Tibial nerve (tissue), 4 donors: Measurements from ENCODE around the gene RPS24. TPM values are rescaled to one million over a fixed set of nuclear protein-coding genes. Genes with fewer than 3 reads are reported as not detected.
"Not testable (repeated sequence)": the region's sequence is repeated elsewhere in the genome, so short reads cannot be mapped to it uniquely, and the experiment has no call there.

Experiments
- DNase-seq, 2 donors: peaks; one replicate each; pipeline ENCODE4 v3.0.0-alpha.2; 2019; ENCODE audit warnings: low spot score in 2 of 2
- H3K27ac ChIP-seq, 4 donors: fragments of 200-600 bp; sonication (generic) in 3 of 4; one replicate each; pipeline ENCODE4 v1.5.1; 2017 to 2019; ENCODE audit warnings: mild to moderate bottlenecking in 1 of 4
- H3K27me3 ChIP-seq, 2 donors: fragments of 200-600 bp; sonication (generic) in 1 of 2; one replicate each; pipeline versions ENCODE4 v1.5.1 to v1.6.0; 2017 to 2019
- H3K36me3 ChIP-seq, 3 donors: fragments of 200-600 bp; sonication (generic); one replicate each; pipeline ENCODE4 v1.5.1; 2018 to 2019
- H3K4me1 ChIP-seq, 4 donors: fragments of 200-600 bp; sonication (generic) in 3 of 4; one replicate each; pipeline ENCODE4 v1.5.1; 2017 to 2019
- H3K4me3 ChIP-seq, 4 donors: fragments of 200-600 bp; sonication (generic) in 3 of 4; one replicate each; pipeline ENCODE4 v1.5.1; 2017 to 2019; ENCODE audit warnings: mild to moderate bottlenecking in 1 of 4, moderate library complexity in 1 of 4
- H3K9me3 ChIP-seq, 4 donors: fragments of 200-600 bp; sonication (generic) in 3 of 4; one replicate each; pipeline ENCODE4 v1.5.1; 2017 to 2019
- EP300 ChIP-seq, 2 donors: sonication (generic); formaldehyde crosslinking; IDR thresholded peaks; one replicate each; pipeline ENCODE4 v1.6.1; 2017; ENCODE audit warnings: antibody characterized with exemption in 2 of 2, mild to moderate bottlenecking in 1 of 2
- POLR2A ChIP-seq, 2 donors: fragments of 450-650 bp; IDR thresholded peaks; one replicate each; pipeline ENCODE4 v1.6.1; 2017; ENCODE audit warnings: antibody characterized with exemption in 2 of 2, mild to moderate bottlenecking in 2 of 2, moderate library complexity in 2 of 2
- WGBS, 2 donors: methylation state at CpG; one replicate each; pipeline ENCODE4 v1.1.5; 2018; 5-methylcytosine and 5-hydroxymethylcytosine counted together
- total RNA-seq, 4 donors: library from RNA; depleted of rRNA; stranded (reverse); fragments of >200 nt; gene quantifications; one replicate each; pipeline ENCODE4 v1.1.0, GENCODE V29; 2016
- TF ChIP-seq, protein P1 (sequence below), 5 experiments: fragments of 200-600 bp in 3 of 5; fragments of 450-650 bp in 2 of 5; sonication (generic) in 3 of 5; IDR thresholded peaks; one replicate each; pipeline ENCODE4 v1.5.1; 2016 to 2019; ENCODE audit warnings: antibody characterized with exemption in 5 of 5, mild to moderate bottlenecking in 3 of 5, moderate library complexity in 2 of 5

The RPS24 gene
- total RNA-seq, 4 donors from 2014 or later, result 1,426 to 2,100 (median 1,895) TPM

DNA sequence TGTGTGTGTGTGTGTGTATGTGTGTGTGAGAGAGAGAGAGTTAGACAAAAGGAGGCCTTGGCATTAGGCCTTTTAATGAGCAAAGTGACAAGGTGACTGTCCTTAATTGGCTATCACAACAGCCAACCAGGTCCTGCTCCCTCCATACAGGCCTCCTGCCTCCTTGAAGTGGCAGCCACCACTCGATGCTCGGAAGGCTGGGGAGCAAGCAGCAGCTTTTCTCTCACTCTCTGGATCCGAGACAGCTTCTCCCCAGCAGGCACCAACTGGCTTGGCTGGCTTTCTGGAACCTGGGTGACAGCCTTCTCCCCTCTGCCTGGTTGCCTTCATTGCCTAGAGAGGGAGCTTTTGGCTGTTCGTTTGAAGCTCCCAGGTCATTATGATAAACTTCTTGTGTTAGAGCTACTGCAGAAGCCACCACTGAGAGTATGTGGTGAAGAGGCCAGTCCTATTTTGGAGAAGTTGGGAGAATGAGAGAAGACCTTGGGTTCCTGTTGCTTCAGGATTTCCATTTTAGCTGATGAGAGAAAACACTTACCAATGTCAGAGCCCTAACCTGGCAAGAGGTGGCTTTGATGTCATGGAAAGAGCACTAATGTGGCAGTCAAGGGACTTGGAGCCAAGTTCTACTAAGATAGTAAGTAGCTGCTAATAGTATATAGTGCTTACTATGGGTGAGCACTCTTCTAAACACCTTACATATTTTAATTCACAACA, 37.6 kb downstream of the RPS24 start:
- WGBS, 2 donors, result 67 to 71% methylated on average over 3 to 4 of the region's 4 CpGs
- no peak for DNase-seq
- Histone ChIP-seq H3K27me3 (no peaks in the 10 kb centered on the region), H3K4me1 (no peaks in the 10 kb centered on the region), H3K9me3 (peaks cover 0 to 4% (median 0%) of the 10 kb centered on the region in 4 donors), H3K36me3 (no peaks in the 10 kb centered on the region), H3K4me3 (no peak overlapping the region), H3K27ac (no peak overlapping the region)
- no peak for TF ChIP-seq EP300 (IDR thresholded peaks at IDR 0.05)

DNA sequence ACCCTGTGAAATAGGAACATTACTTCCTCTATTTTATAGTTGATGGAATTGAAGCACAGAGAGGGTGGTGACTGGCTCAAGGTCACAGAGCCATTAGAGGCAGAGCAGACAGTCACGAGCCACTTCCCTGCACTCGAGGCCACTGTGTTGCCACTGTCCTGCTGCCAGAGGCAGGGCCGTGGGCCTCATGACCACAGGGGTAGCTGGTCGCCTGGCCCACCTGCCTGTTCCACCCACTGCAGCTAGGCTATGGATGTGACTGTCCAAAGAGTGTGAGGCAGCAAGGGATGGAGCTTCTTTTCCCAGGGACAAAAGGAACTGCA, 38.2 kb downstream of the RPS24 start:
- Histone ChIP-seq H3K4me1 (no peaks in the 10 kb centered on the region), H3K36me3 (no peaks in the 10 kb centered on the region), H3K27ac (no peak overlapping the region), H3K9me3 (peaks cover 0 to 4% (median 0%) of the 10 kb centered on the region in 4 donors), H3K27me3 (no peaks in the 10 kb centered on the region), H3K4me3 (no peak overlapping the region)
- TF ChIP-seq EP300 (IDR thresholded peaks at IDR 0.05) (no peak), POLR2A (IDR thresholded peaks at IDR 0.05) (no peak)
- TF ChIP-seq, protein P1, sequence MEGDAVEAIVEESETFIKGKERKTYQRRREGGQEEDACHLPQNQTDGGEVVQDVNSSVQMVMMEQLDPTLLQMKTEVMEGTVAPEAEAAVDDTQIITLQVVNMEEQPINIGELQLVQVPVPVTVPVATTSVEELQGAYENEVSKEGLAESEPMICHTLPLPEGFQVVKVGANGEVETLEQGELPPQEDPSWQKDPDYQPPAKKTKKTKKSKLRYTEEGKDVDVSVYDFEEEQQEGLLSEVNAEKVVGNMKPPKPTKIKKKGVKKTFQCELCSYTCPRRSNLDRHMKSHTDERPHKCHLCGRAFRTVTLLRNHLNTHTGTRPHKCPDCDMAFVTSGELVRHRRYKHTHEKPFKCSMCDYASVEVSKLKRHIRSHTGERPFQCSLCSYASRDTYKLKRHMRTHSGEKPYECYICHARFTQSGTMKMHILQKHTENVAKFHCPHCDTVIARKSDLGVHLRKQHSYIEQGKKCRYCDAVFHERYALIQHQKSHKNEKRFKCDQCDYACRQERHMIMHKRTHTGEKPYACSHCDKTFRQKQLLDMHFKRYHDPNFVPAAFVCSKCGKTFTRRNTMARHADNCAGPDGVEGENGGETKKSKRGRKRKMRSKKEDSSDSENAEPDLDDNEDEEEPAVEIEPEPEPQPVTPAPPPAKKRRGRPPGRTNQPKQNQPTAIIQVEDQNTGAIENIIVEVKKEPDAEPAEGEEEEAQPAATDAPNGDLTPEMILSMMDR (IDR thresholded peaks at IDR 0.05), result no peak
- WGBS, 2 donors, result 93% methylated on average over 4 of the region's 4 CpGs
- no peak for DNase-seq

DNA sequence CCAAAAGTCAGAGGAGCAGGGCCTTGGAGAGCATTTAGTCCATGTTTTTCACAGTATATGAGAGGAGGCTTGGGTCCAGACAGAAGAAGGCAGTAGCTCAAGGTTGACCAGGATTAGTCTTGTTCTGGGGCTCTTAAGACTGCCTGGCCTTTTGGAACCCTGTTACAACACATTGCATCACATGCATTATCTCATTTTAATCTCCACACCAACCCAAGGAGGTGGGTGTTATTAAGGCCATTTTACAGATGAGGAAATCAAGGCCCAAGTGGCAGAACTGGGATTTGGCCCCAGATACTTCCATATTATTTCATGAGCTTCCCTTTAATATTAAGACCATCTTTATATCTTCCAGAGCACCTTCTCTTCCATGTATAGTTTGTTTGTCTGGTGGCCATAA, 38.8 kb downstream of the RPS24 start:
- H3K4me3 ChIP-seq, result no peak overlapping the region
- no peaks in the 10 kb centered on the region for H3K4me1 ChIP-seq
- H3K27me3 ChIP-seq, result no peaks in the 10 kb centered on the region
- no peaks in the 10 kb centered on the region for H3K36me3 ChIP-seq
- TF ChIP-seq EP300 (IDR thresholded peaks at IDR 0.05) (no peak), POLR2A (IDR thresholded peaks at IDR 0.05) (no peak)
- TF ChIP-seq, protein P1 (IDR thresholded peaks at IDR 0.05), result no peak
- peaks cover 0 to 4% (median 0%) of the 10 kb centered on the region in 4 donors for H3K9me3 ChIP-seq
- H3K27ac ChIP-seq, result no peak overlapping the region
- no peak for DNase-seq

DNA sequence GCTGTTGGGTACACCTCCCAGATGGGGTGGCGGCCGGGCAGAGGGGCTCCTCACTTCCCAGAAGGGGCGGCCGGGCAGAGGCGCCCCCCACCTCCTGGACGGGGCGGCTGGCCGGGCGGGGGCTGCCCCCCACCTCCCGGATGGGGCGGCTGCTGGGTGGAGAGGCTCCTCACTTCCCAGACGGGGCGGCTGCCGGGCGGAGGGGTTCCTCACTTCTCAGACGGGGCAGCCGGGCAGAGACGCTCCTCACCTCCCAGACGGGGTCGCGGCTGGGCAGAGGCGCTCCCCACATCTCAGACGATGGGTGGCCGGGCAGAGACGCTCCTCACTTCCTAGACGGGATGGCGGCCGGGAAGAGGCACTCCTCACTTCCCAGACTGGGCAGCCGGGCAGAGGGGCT, 42.1 kb downstream of the RPS24 start:
- H3K4me3 ChIP-seq, H3K27me3 ChIP-seq, H3K27ac ChIP-seq, H3K4me1 ChIP-seq, DNase-seq, H3K36me3 ChIP-seq, H3K9me3 ChIP-seq: not testable (repeated sequence)
- 94 to 98% methylated on average over 8 to 21 of the region's 29 CpGs for WGBS, 2 donors

DNA sequence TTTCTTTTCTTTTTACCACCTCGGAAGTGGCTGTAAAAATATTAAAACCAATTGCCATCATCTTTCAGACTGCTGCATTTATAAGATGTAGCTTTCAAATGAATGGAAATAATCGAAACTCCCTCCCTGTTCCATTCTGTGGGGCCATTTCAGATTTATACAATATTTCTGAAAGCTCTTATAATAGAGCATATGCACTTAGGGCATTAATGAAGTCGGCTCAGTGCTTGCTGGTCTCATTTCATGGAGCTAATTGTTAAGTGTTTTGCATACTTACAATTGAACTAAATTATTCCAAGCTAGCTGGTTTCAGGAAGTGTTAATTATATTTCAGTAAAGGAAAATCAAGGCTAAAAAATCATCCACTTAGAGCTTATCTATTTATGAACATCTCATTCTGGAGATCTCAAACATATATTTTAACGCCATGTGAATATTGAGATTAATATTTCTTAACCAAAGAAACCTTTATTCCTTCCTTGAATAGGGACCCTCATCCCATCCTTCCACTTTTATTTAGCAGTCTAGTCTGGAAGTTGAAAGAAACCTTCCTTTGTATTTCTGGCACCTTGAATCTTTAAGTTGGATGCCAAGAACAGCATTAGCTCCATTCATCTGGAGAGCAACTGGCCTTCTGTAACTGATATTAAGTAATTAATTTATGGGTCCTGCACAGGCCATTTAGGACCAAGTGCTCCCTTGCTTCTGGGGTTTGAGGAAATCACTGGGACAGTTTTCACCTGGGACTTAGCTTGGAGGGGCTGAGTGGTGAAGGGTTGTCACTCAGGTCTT, 45.1 kb downstream of the RPS24 start:
- no peak overlapping the region for H3K27ac ChIP-seq
- TF ChIP-seq POLR2A (IDR thresholded peaks at IDR 0.05), result no peak
- no peak for TF ChIP-seq EP300 (IDR thresholded peaks at IDR 0.05)
- TF ChIP-seq, protein P1 (IDR thresholded peaks at IDR 0.05), result no peak
- H3K36me3 ChIP-seq, result no peaks in the 10 kb centered on the region
- no peaks in the 10 kb centered on the region for H3K27me3 ChIP-seq
- H3K4me3 ChIP-seq, result no peak overlapping the region
- H3K9me3 ChIP-seq, result peaks cover 0 to 4% (median 0%) of the 10 kb centered on the region in 4 donors
- DNase-seq, result no peak
- no peaks in the 10 kb centered on the region for H3K4me1 ChIP-seq
- 81 to 82% methylated on average over 4 of the region's 4 CpGs for WGBS, 2 donors

DNA sequence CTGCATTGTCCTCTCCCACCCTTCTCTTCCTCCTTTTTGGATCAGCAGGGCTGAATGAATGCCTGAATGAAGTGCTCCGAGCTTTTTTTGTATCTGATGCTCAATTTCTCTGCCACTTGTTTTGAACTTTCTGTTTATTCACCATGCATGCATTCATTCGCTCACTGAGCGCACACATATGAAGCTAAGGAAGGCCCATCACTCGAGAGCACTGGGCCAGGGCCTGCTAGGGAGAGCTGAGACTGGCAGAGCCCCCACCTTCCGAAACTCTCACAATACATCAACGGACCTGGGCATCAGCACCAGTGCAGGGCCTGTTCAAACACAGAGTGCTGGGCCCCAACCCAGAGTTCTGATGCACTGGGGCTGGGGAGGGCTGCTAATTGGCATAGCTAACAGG, 45.7 kb downstream of the RPS24 start:
- H3K4me1 ChIP-seq, result no peaks in the 10 kb centered on the region
- no peak for TF ChIP-seq POLR2A (IDR thresholded peaks at IDR 0.05)
- no peak for DNase-seq
- WGBS, 2 donors, result 92 to 93% methylated on average over 6 of the region's 6 CpGs
- no peak overlapping the region for H3K27ac ChIP-seq
- H3K27me3 ChIP-seq, result no peaks in the 10 kb centered on the region
- no peak overlapping the region for H3K4me3 ChIP-seq
- no peaks in the 10 kb centered on the region for H3K36me3 ChIP-seq
- H3K9me3 ChIP-seq, result peaks cover 0 to 4% (median 0%) of the 10 kb centered on the region in 4 donors
